Kidney (tissue), 14 donors: Measurements from ENCODE around the gene SORCS2. TPM values are rescaled to one million over a fixed set of nuclear protein-coding genes. Genes with fewer than 3 reads are reported as not detected.

ENCODE experiments used
- DNase-seq, 5 donors: peaks; one replicate each; pipeline ENCODE4 v3.0.0-alpha.2; 2013 to 2020
- FAIRE-seq: peaks from 2 replicates; lab custom pipeline; 2012; peaks lifted over from hg19 to GRCh38; lab: Jason Lieb, UNC
- H3K27ac ChIP-seq, 2 donors: one replicate each; pipeline ENCODE4 v1.7.0; 2013; ENCODE audit warnings: low read depth in 2 of 2, low read length in 2 of 2, inconsistent platforms in 1 of 2
- H3K27me3 ChIP-seq: one replicate; pipeline ENCODE4 v1.7.1; 2013; ENCODE audit warnings: low read length, inconsistent platforms; ENCODE audit not compliant: control insufficient read depth, insufficient read depth
- H3K36me3 ChIP-seq, 3 donors: one replicate each; pipeline versions ENCODE4 v1.7.0 to v1.7.1; 2013; ENCODE audit warnings: low read length in 3 of 3, control low read depth in 1 of 3, inconsistent platforms in 1 of 3; ENCODE audit not compliant: insufficient read depth in 3 of 3, control insufficient read depth in 2 of 3
- H3K4me1 ChIP-seq, 3 donors: one replicate each; pipeline versions ENCODE4 v1.7.0 to v1.7.1; 2013; ENCODE audit warnings: low read length in 3 of 3, inconsistent platforms in 1 of 3, low read depth in 1 of 3; ENCODE audit not compliant: control insufficient read depth in 2 of 3, insufficient read depth in 2 of 3
- H3K4me3 ChIP-seq, 3 donors: one replicate each; pipeline versions ENCODE4 v1.7.0 to v1.8.1; 2013; ENCODE audit warnings: low read length in 3 of 3, control low read depth in 1 of 3, inconsistent platforms in 1 of 3
- H3K9ac ChIP-seq, 3 donors: one replicate each; pipeline versions ENCODE4 v1.7.0 to v1.7.1; 2013; ENCODE audit warnings: low read length in 3 of 3, control low read depth in 1 of 3, inconsistent platforms in 1 of 3
- H3K9me3 ChIP-seq, 3 donors: one replicate each; pipeline versions ENCODE4 v1.7.0 to v1.7.1; 2013; ENCODE audit warnings: low read length in 3 of 3, control low read depth in 1 of 3, inconsistent platforms in 1 of 3; ENCODE audit not compliant: control insufficient read depth in 2 of 3, insufficient read depth in 1 of 3
- CTCF ChIP-seq: IDR thresholded peaks from 3 replicates; pipeline ENCODE4 v1.5.1; 2012; ENCODE audit warnings: mild to moderate bottlenecking, moderate library complexity, borderline replicate concordance; ENCODE audit not compliant: insufficient read depth; ENCODE audit errors: extremely low read depth
- intact Hi-C: fragments of 100-400 bp; cut with DNase I; formaldehyde crosslinking; loops from one replicate; pipeline ENCODE4 v1.11.1; 2022
- polyA plus RNA-seq: library from polyadenylated mRNA; stranded (reverse); fragments of 350-450 nt; fragmentation: Illumina TruSeq; extraction: RNeasy Lipid Tissue Mini Kit (QIAGEN cat#74804); gene quantifications from one replicate; pipeline ENCODE4 v1.2.3, GENCODE V29; 2014; ENCODE audit warnings: low read depth, low replicate concordance; ENCODE audit not compliant: insufficient read depth
- total RNA-seq: library from RNA; stranded (reverse); fragmentation: NEBNext Ultra II Directional; extraction: Animal tissue kit (Norgen Biotek cat#: 25700); gene quantifications from one replicate; pipeline ENCODE4 v1.2.1, GENCODE V29; 2021
- donor health status: control.
- donor health status: control.
- donor health status: control.
- donor health status: control.
- donor health status: control.
- donor health status: DM: yes; HTN: yes; CAD: no.
- donor health status: Normal renal cell carcinoma (clear cell type).

Gene SORCS2
- total and polyA plus RNA-seq, 2 donors from 2014 or later, result 6.1 to 9.1 TPM

DNA sequence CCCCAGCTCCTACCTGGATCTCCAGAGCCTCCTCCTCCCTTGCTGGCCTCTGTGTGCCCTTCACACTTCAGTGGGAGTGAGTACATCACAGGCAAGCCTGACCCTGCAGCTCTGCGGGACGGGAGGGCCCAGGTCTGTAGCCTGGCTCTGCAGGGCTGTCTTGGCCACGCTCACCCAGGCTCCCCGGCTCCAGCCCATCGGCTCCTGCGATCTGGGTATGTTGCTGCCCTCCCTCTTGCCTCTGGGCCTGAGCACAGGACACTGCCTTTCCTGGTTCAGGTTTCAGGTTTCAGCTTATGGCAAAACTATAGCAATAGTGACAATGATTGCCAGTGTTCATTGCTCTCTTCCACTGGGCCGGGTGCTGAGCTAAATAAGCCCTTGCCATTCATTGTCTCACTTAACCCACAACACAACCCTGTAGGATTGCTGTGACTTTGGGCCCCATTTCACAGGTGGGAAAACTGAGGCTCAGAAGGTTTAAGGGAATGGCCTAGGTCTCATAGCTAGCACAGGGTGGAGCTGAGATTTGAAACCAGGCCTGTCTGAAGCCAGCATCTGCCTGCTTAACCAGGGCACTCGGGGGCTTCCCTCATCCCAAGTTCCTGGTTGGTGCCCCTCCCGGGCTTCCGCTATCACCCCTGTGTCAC lies 44.6 kb upstream of the SORCS2 start:
- FAIRE-seq, result no peak
- Histone ChIP-seq H3K9me3 (no peaks in the 10 kb centered on the region), H3K9ac (no peak overlapping the region), H3K4me3 (no peak overlapping the region), H3K27me3 (no peaks in the 10 kb centered on the region), H3K27ac (no peak overlapping the region), H3K4me1 (peaks cover 0 to 3% (median 0%) of the 10 kb centered on the region in 3 donors), H3K36me3 (no peaks in the 10 kb centered on the region)
- no peak for TF ChIP-seq CTCF
- intact Hi-C loops, result no loop called here
- peak in 4 of 5 donors; percentile 64 to 76 (median 72) for DNase-seq

DNA sequence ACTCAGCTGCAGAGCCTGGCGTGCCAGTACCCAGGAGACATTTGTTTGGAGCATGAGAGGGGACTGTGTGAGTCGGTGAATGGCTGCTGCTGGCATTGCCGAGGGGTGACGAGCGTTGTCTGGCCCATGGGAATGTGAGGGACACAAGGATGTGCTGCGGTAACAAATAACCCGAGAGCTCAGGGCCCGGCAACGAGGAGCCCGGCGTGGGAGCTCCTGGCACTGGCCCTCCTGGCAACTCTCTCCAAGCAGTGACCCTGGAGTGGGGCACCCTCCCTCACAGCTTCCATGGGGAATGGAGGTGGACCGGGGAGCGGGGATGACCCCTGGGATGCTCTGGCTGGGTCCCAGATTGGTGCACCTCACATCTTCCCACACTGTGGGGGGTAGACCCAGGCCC lies 44.0 kb upstream of the SORCS2 start:
- FAIRE-seq (no peak), DNase-seq (no peak)
- Histone ChIP-seq H3K36me3 (no peaks in the 10 kb centered on the region), H3K27ac (no peak overlapping the region), H3K27me3 (no peaks in the 10 kb centered on the region), H3K4me1 (peaks cover 0 to 3% (median 0%) of the 10 kb centered on the region in 3 donors), H3K4me3 (no peak overlapping the region), H3K9ac (no peak overlapping the region), H3K9me3 (no peaks in the 10 kb centered on the region)
- intact Hi-C loops, result no loop called here
- TF ChIP-seq CTCF, result no peak

- no peak overlapping the region for H3K9ac ChIP-seq
- TF ChIP-seq CTCF, result no peak
- intact Hi-C loops, result no loop called here
These were observed 42.2 kb upstream of the SORCS2 start for GRCh38 chr4:7150036-7150635.

More at GRCh38 chr4:7150036-7150635, 42.2 kb upstream of the SORCS2 start:
- Histone ChIP-seq H3K4me3 (no peak overlapping the region), H3K27ac (no peak overlapping the region), H3K4me1 (peaks cover 0 to 3% (median 0%) of the 10 kb centered on the region in 3 donors), H3K9me3 (no peaks in the 10 kb centered on the region), H3K36me3 (no peaks in the 10 kb centered on the region), H3K27me3 (no peaks in the 10 kb centered on the region)
- FAIRE-seq (no peak), DNase-seq (no peak)
